ENCODE results near the gene PREB. TPM values are rescaled to one million over a fixed set of nuclear protein-coding genes. Genes with fewer than 3 reads are reported as not detected.

Gene PREB, protein sequence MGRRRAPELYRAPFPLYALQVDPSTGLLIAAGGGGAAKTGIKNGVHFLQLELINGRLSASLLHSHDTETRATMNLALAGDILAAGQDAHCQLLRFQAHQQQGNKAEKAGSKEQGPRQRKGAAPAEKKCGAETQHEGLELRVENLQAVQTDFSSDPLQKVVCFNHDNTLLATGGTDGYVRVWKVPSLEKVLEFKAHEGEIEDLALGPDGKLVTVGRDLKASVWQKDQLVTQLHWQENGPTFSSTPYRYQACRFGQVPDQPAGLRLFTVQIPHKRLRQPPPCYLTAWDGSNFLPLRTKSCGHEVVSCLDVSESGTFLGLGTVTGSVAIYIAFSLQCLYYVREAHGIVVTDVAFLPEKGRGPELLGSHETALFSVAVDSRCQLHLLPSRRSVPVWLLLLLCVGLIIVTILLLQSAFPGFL
- total RNA-seq (45.6 and 47.2 TPM in 2 replicates), polyA plus RNA-seq (73.3 and 73.4 TPM in 2 replicates), polyA minus RNA-seq (93.6 and 128 TPM in 2 replicates), Bru-seq, nascent RNA (percentile 62 among the genes with signal in this experiment), BruChase-seq, experiment 1, labeled RNA remaining after a 6-hour chase (percentile 77 among the genes with signal in this experiment), BruChase-seq, experiment 2, labeled RNA remaining after a 2-hour chase (percentile 72 among the genes with signal in this experiment)
- 55.9 and 57.6 TPM in 2 replicates for polyA plus RNA-seq (2011; cell fraction: cytosol; rRNA removed)
- 62.2 and 111 TPM in 2 replicates for polyA plus RNA-seq (2011; cell fraction: nucleus; rRNA removed)
- polyA plus RNA-seq (2012) = 41.4 and 54.5 TPM in 2 replicates
- polyA minus RNA-seq (2011; cell fraction: cytosol; rRNA and poly(A)+ RNA removed) = 27.2 TPM
- polyA minus RNA-seq (2011; cell fraction: nucleus; rRNA and poly(A)+ RNA removed) = 20.6 and 22.0 TPM in 2 replicates
- long read RNA-seq, transcript PREB-202 (8 exons, 1,910 nt) = minor isoform, 7 of 199 reads
- long read RNA-seq, transcript PREB-201 (9 exons, 2,166 nt) = major isoform, 144 of 199 reads
- long read RNA-seq, partial matches to known transcripts = 15 of 199 reads
- long read RNA-seq, other reads (novel, unspliced or antisense) = 33 of 199 reads

DNA sequence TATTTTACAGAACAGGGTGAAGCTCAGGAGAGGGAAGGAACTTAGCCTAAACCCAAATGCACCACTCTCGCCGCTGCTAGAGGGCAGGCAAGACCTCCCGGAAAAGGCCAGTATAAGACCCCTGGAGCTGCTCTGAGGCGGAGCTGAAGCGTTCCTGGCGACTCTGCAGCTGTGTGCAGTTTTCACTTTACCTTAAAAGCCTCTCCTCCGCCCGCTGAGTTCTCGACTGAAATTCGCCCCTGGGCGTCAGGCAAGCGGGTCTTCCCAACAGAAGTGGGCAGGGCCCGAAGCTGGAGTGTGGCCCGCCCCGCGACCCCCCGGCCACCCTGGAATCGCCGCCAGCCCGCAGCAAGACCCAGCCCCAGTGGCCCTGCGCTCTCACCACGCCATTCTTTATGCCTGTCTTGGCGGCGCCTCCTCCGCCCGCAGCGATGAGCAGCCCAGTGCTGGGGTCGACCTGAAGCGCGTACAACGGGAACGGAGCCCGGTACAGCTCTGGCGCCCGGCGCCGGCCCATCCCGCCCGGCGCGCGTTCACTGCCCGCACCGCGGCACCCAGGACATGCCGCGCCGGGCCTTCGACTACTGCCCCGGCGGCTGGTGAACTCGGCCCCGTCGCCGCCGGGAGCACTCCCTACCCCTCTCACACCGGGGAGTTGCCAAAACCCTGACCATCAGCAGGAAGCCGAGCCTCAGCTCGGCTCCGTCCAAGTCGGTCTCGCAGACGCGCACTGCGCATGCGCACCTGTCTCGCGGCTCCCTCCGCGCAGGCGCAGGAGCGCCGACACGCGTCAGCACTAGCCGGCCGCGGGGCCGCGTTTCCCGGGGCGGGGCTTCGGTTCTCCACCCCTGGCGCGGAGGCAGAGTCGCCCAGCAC lies at the start of gene PREB:
Gene PREB (minus strand): TSS at position 732 of the 876 bp plus-strand sequence. CDS start 215 bp downstream, at position 517.
- DNase-seq (ENCODE audit: low read depth, low spot score) (peak; percentile 97), FAIRE-seq (peak; percentile 96)
- H3K9me3 ChIP-seq (replicated peaks; ENCODE audit: control insufficient read depth, insufficient read depth, low read length) = no peaks in the 10 kb centered on the region
- H3K79me2 ChIP-seq (ENCODE audit: control insufficient read depth, insufficient read depth, low read length) = peaks cover 18% of the 10 kb centered on the region
- H3K9me1 ChIP-seq (replicated peaks; ENCODE audit: control insufficient read depth, extremely low read depth, insufficient read depth, low read length) = no peaks in the 10 kb centered on the region
- dilution Hi-C loops (cut with MboI; ENCODE audit: extremely low pct_ligation_motif_present, low sequenced_read_pairs) (no loop called here), intact Hi-C loops (cut with micrococcal nuclease) (loop anchor here (1.0 kb wide), 4 partner anchors 11 to 83 kb away; partner anchors contain the start of genes ABHD1, AGBL5, ATRAID and KHK)
- peak within 1 kb of the TSS; percentile 94 for H2AFZ ChIP-seq (ENCODE audit: low read depth, low read length)
- BruUV-seq (replicated peaks) = no TSS peak
- H3K27me3 ChIP-seq (ENCODE audit: control insufficient read depth in 2 of 2, insufficient read depth in 2 of 2, low read length in 2 of 2) = no peaks in the 10 kb centered on the region
- peak within 1 kb of the TSS; percentile 87 for H3K4me2 ChIP-seq (ENCODE audit: insufficient read depth, low read length)
- peaks cover 10% of the 10 kb centered on the region for H3K4me1 ChIP-seq (ENCODE audit: control insufficient read depth, extremely low read depth, insufficient read depth, low read length)
- H3K36me3 ChIP-seq (ENCODE audit: control insufficient read depth in 2 of 2, extremely low read depth in 1 of 2, insufficient read depth in 2 of 2, low read length in 2 of 2) = peaks cover 6 to 27% of the 10 kb centered on the region in 2 experiments
- H4K20me1 ChIP-seq (replicated peaks; ENCODE audit: control insufficient read depth, extremely low read depth, insufficient read depth, low read length) = no peaks in the 10 kb centered on the region
- POLR2A ChIA-PET = interaction anchor here (1.5 to 1.9 kb wide), 2 partner anchors 10 to 84 kb away, joined by 3 to 7 read pairs; partner anchors contain the start of gene ABHD1
- CTCF ChIA-PET = interaction anchor here (0.6 to 2.2 kb wide), 16 partner anchors 9 to 169 kb away, joined by 3 to 14 read pairs (median 4); partner anchors contain the start of genes ABHD1, AGBL5, KHK and TRIM54
- H3K9ac ChIP-seq (replicated peaks; ENCODE audit: extremely low read depth, insufficient read depth, low read length) = peak within 1 kb of the TSS; percentile 86
- H3K27ac ChIP-seq (ENCODE audit: insufficient read depth, low read depth, low read length) = peak within 1 kb of the TSS; percentile 72
- H3K4me3 ChIP-seq (replicated peaks in 1 of 3; ENCODE audit: insufficient read depth in 1 of 3, low read depth in 1 of 3, low read length in 3 of 3) = peak within 1 kb of the TSS; percentile 78 to 97 (median 84)
- no peak for TF ChIP-seq MYC (IDR thresholded peaks at IDR 0.05; ENCODE audit: low read depth, low read length)
- TF ChIP-seq EZH2 (IDR thresholded peaks at IDR 0.05; ENCODE audit: borderline replicate concordance, low read depth, low read length, severe bottlenecking) = no peak
- no peak for TF ChIP-seq FOS (IDR thresholded peaks at IDR 0.05; ENCODE audit: borderline replicate concordance, insufficient read depth, low read length)
- TF ChIP-seq GATA2 (IDR thresholded peaks at IDR 0.05; ENCODE audit: insufficient read depth, insufficient read length, low read depth, low read length) = no peak
- TF ChIP-seq, protein P1, sequence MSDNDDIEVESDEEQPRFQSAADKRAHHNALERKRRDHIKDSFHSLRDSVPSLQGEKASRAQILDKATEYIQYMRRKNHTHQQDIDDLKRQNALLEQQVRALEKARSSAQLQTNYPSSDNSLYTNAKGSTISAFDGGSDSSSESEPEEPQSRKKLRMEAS (IDR thresholded peaks at IDR 0.05; ENCODE audit: insufficient read depth, insufficient read length) = no peak
- peak; percentile 90 for TF ChIP-seq POLR2AphosphoS5 (IDR thresholded peaks at IDR 0.05; ENCODE audit: insufficient read depth, low read depth, low read length)
- TF ChIP-seq JUN (IDR thresholded peaks at IDR 0.05; ENCODE audit: borderline replicate concordance, insufficient read depth, insufficient read length, low read depth) = no peak
- TF ChIP-seq POLR2A (IDR thresholded peaks at IDR 0.05; ENCODE audit: low read depth, low read length) = peak; percentile 90
- TF ChIP-seq, protein P2, sequence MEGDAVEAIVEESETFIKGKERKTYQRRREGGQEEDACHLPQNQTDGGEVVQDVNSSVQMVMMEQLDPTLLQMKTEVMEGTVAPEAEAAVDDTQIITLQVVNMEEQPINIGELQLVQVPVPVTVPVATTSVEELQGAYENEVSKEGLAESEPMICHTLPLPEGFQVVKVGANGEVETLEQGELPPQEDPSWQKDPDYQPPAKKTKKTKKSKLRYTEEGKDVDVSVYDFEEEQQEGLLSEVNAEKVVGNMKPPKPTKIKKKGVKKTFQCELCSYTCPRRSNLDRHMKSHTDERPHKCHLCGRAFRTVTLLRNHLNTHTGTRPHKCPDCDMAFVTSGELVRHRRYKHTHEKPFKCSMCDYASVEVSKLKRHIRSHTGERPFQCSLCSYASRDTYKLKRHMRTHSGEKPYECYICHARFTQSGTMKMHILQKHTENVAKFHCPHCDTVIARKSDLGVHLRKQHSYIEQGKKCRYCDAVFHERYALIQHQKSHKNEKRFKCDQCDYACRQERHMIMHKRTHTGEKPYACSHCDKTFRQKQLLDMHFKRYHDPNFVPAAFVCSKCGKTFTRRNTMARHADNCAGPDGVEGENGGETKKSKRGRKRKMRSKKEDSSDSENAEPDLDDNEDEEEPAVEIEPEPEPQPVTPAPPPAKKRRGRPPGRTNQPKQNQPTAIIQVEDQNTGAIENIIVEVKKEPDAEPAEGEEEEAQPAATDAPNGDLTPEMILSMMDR (IDR thresholded peaks at IDR 0.05; ENCODE audit: extremely low read depth in 1 of 2, insufficient read depth in 1 of 2, low read depth in 1 of 2, low read length in 2 of 2) = peak; percentile 13 to 48
